Endodermal cell (in vitro differentiated cells): ENCODE data around the gene MED29. TPM values are rescaled to one million over a fixed set of nuclear protein-coding genes. Genes with fewer than 3 reads are reported as not detected.

ENCODE experiments used
- DNase-seq: peaks from one replicate; pipeline ENCODE4 v3.0.0-alpha.2; 2017
- H3K27ac ChIP-seq: 2 replicates; pipeline ENCODE4 v1.5.1; 2013; ENCODE audit warnings: mild to moderate bottlenecking, low read depth, low read length, moderate library complexity
- H3K27me3 ChIP-seq: 2 replicates; pipeline ENCODE4 v1.6.1; 2013; ENCODE audit warnings: mild to moderate bottlenecking, low read length, moderate library complexity; ENCODE audit not compliant: insufficient read depth, control insufficient read depth, poor library complexity, severe bottlenecking
- H3K36me3 ChIP-seq: 2 replicates; pipeline ENCODE4 v1.7.0; 2013; ENCODE audit warnings: mild to moderate bottlenecking, low read length, moderate library complexity; ENCODE audit not compliant: control insufficient read depth, insufficient read depth
- H3K4me1 ChIP-seq: one replicate; pipeline ENCODE4 v1.7.0; 2013; ENCODE audit warnings: low read length; ENCODE audit not compliant: control insufficient read depth, insufficient read depth
- H3K4me3 ChIP-seq: 2 replicates; pipeline ENCODE4 v1.5.1; 2013; ENCODE audit warnings: mild to moderate bottlenecking, low read length, moderate library complexity
- H3K9ac ChIP-seq: 2 replicates; pipeline ENCODE4 v1.6.1; 2013; ENCODE audit warnings: mild to moderate bottlenecking, low read length, moderate library complexity; ENCODE audit not compliant: poor library complexity, severe bottlenecking; ENCODE audit errors: extremely low read depth
- H3K9me3 ChIP-seq: 2 replicates; pipeline ENCODE4 v1.6.1; 2013; ENCODE audit warnings: mild to moderate bottlenecking, low read length, moderate library complexity; ENCODE audit not compliant: control insufficient read depth
- H3K27ac Mint-ChIP-seq: 2 replicates; pipeline ENCODE4 v1.8.0; 2020; ENCODE audit warnings: mixed read lengths
- H3K27me3 Mint-ChIP-seq: 2 replicates; pipeline ENCODE4 v1.8.0; 2021; ENCODE audit warnings: mild to moderate bottlenecking, mixed read lengths; ENCODE audit not compliant: insufficient read depth
- H3K36me3 Mint-ChIP-seq: 2 replicates; pipeline ENCODE4 v1.8.0; 2020; ENCODE audit warnings: low read depth, mixed read lengths
- H3K4me1 Mint-ChIP-seq: 2 replicates; pipeline ENCODE4 v1.8.0; 2020; ENCODE audit warnings: mixed read lengths
- H3K4me3 Mint-ChIP-seq: 2 replicates; pipeline ENCODE4 v1.8.0; 2020; ENCODE audit warnings: mild to moderate bottlenecking, moderate library complexity, mixed read lengths
- H3K9me3 Mint-ChIP-seq: 2 replicates; pipeline ENCODE4 v1.8.0; 2020; ENCODE audit warnings: mild to moderate bottlenecking, mixed read lengths
- CTCF ChIP-seq: fragments of 200-600 bp; sonication (generic); conservative IDR thresholded peaks from 2 replicates; pipeline ENCODE4 v1.5.0; 2021; ENCODE audit warnings: antibody characterized with exemption, mild to moderate bottlenecking
- WGBS, 2 experiments: methylation state at CpG; one replicate each; pipeline versions ENCODE4 v1.1.5 to v1.1.7; 2013; ENCODE audit warnings: missing lambda C conversion rate in 2 of 2, mixed read lengths in 1 of 2; ENCODE audit not compliant: insufficient coverage in 1 of 2, insufficient read length in 1 of 2; 5-methylcytosine and 5-hydroxymethylcytosine counted together
- total RNA-seq, 2 donors: library from RNA; stranded (reverse); fragmentation: NEBNext Ultra II Directional in 1 of 2; extraction: Animal tissue kit (Norgen Biotek cat#: 25700) in 1 of 2; gene quantifications; 2 replicates in 1 of 2; 3 replicates in 1 of 2; pipeline ENCODE4 v1.2.1, GENCODE V29; 2021

MED29 gene
- total RNA-seq, 2 donors from 2014 or later = 32.6 to 38.9 TPM

GRCh38 chr19:39356647-39357046 is 34.5 kb upstream of the MED29 start:
- no peak for DNase-seq
- H3K4me1 Mint-ChIP-seq = no peaks in the 10 kb centered on the region
- peaks cover 79% of the 10 kb centered on the region for H3K36me3 Mint-ChIP-seq

GRCh38 chr19:39359026-39359425 is 32.2 kb upstream of the MED29 start:
- H3K4me3 Mint-ChIP-seq = no peak overlapping the region
- DNase-seq = no peak
- H3K27ac ChIP-seq = no peak overlapping the region
- no peak for TF ChIP-seq CTCF
- H3K4me1 Mint-ChIP-seq = no peaks in the 10 kb centered on the region
- no peak overlapping the region for H3K27ac Mint-ChIP-seq
- no peak overlapping the region for H3K9ac ChIP-seq
- no peaks in the 10 kb centered on the region for H3K27me3 ChIP-seq
- no peaks in the 10 kb centered on the region for H3K4me1 ChIP-seq
- H3K27me3 Mint-ChIP-seq = no peaks in the 10 kb centered on the region
- 97% methylated on average over 3 of the region's 3 CpGs; no CpG with 5 or more reads in 1 of the 2 experiments for WGBS, 2 experiments
- H3K4me3 ChIP-seq = no peak overlapping the region
- H3K36me3 ChIP-seq = peaks cover 89% of the 10 kb centered on the region
- peaks cover 84% of the 10 kb centered on the region for H3K36me3 Mint-ChIP-seq
- H3K9me3 ChIP-seq = no peaks in the 10 kb centered on the region
- no peaks in the 10 kb centered on the region for H3K9me3 Mint-ChIP-seq

More at GRCh38 chr19:39356647-39357046, 34.5 kb upstream of the MED29 start:
- no peak overlapping the region for H3K4me3 ChIP-seq
- H3K27ac ChIP-seq = no peak overlapping the region
- Mint-ChIP-seq H3K4me3 (no peak overlapping the region), H3K27me3 (no peaks in the 10 kb centered on the region), H3K27ac (no peak overlapping the region), H3K9me3 (no peaks in the 10 kb centered on the region)
- WGBS, 2 experiments = 95 to 98% methylated on average over 14 to 18 of the region's 18 CpGs
- no peak for TF ChIP-seq CTCF
- H3K36me3 ChIP-seq = peaks cover 85% of the 10 kb centered on the region
- H3K9me3 ChIP-seq = no peaks in the 10 kb centered on the region
- H3K4me1 ChIP-seq = peaks cover 3% of the 10 kb centered on the region
- H3K27me3 ChIP-seq = no peaks in the 10 kb centered on the region
- H3K9ac ChIP-seq = no peak overlapping the region

- Histone ChIP-seq H3K36me3 (peaks cover 82% of the 10 kb centered on the region), H3K9me3 (no peaks in the 10 kb centered on the region), H3K9ac (no peak overlapping the region), H3K4me3 (no peak overlapping the region), H3K27ac (no peak overlapping the region), H3K27me3 (no peaks in the 10 kb centered on the region), H3K4me1 (no peaks in the 10 kb centered on the region)
- Mint-ChIP-seq H3K27me3 (no peaks in the 10 kb centered on the region), H3K36me3 (peaks cover 82% of the 10 kb centered on the region), H3K27ac (no peak overlapping the region), H3K4me1 (no peaks in the 10 kb centered on the region), H3K9me3 (no peaks in the 10 kb centered on the region), H3K4me3 (no peak overlapping the region)
- no peak for TF ChIP-seq CTCF
- no peak for DNase-seq
- 83 to 100% methylated on average over 1 of the region's 1 CpG for WGBS, 2 experiments
Measured at GRCh38 chr19:39360599-39360998, 30.6 kb upstream of the MED29 start.
